ENCODE results near the gene MAMDC4. TPM values are rescaled to one million over a fixed set of nuclear protein-coding genes. Genes with fewer than 3 reads are reported as not detected.
"Not testable (repeated sequence)": the region's sequence is repeated elsewhere in the genome, so short reads cannot be mapped to it uniquely, and the experiment has no call there.

MAMDC4 gene
- total RNA-seq, 1 experiment from 2014 or later: 6.7 TPM

GRCh38 chr9:136880651-136881050, 28.5 kb downstream of the MAMDC4 start (continued):
- TF ChIP-seq ARID4B (CRISPR knock-in tag; IDR thresholded peaks at IDR 0.05; ENCODE audit: borderline replicate concordance): no peak

GRCh38 chr9:136881691-136882108, 29.6 kb downstream of the MAMDC4 start:
- POLR2A ChIA-PET: no interaction called here
- Mint-ChIP-seq H3K36me3 (no peaks in the 10 kb centered on the region), H3K27me3 (ENCODE audit: low read depth) (peaks cover 12% of the 10 kb centered on the region), H3K4me1 (peaks cover 2% of the 10 kb centered on the region; the same call in 1 of the 2 replicates), H3K4me3 (no peak overlapping the region), H3K27ac (no peak overlapping the region), H3K9me3 (no peaks in the 10 kb centered on the region)
- DNase-seq (ENCODE audit: low spot score) (no peak), ATAC-seq (no peak)
- TF ChIP-seq E2F1 (CRISPR knock-in tag; IDR thresholded peaks at IDR 0.05): no peak
- no peak for TF ChIP-seq ZNF138 (CRISPR knock-in tag; conservative IDR thresholded peaks at IDR 0.05)
- no peak for TF ChIP-seq CREB1 (CRISPR knock-in tag; IDR thresholded peaks at IDR 0.05)
- TF ChIP-seq CREM (CRISPR knock-in tag; IDR thresholded peaks at IDR 0.05): no peak
- TF ChIP-seq SMAD4 (CRISPR knock-in tag; IDR thresholded peaks at IDR 0.05): no peak
- no peak for TF ChIP-seq MYBL2 (CRISPR knock-in tag; IDR thresholded peaks at IDR 0.05)
- no peak for TF ChIP-seq ZNF416 (CRISPR knock-in tag; IDR thresholded peaks at IDR 0.05)
- no peak for TF ChIP-seq CBFB (CRISPR knock-in tag; IDR thresholded peaks at IDR 0.05; ENCODE audit: low read depth)
- TF ChIP-seq ATF3 (CRISPR knock-in tag; conservative IDR thresholded peaks at IDR 0.05): no peak
- CTCF ChIA-PET: interaction anchor here (0.7 to 1.3 kb wide), 4 partner anchors 36 to 186 kb away, joined by 3 to 6 read pairs (median 4); no protein-coding TSS in a partner anchor

- Mint-ChIP-seq H3K9me3 (no peaks in the 10 kb centered on the region), H3K27ac (no peak overlapping the region), H3K4me3 (no peak overlapping the region), H3K4me1 (peaks cover 7% of the 10 kb centered on the region), H3K27me3 (ENCODE audit: low read depth) (peaks cover 8% of the 10 kb centered on the region), H3K36me3 (no peaks in the 10 kb centered on the region)
- POLR2A ChIA-PET: no interaction called here
- TF ChIP-seq GABPB1 (CRISPR knock-in tag; IDR thresholded peaks at IDR 0.05) (peak; percentile 78), ARID4B (CRISPR knock-in tag; IDR thresholded peaks at IDR 0.05; ENCODE audit: borderline replicate concordance) (no peak), FOXK1 (CRISPR knock-in tag; IDR thresholded peaks at IDR 0.05) (no peak), FOXP1 (CRISPR knock-in tag; IDR thresholded peaks at IDR 0.05; ENCODE audit: borderline replicate concordance) (no peak)
- ATAC-seq (no peak), DNase-seq (ENCODE audit: low spot score) (no peak)
- CTCF ChIA-PET: interaction anchor here (0.7 to 1.3 kb wide), 4 partner anchors 36 to 186 kb away, joined by 3 to 6 read pairs (median 4); no protein-coding TSS in a partner anchor
Measured at GRCh38 chr9:136882109-136882946, 30.2 kb downstream of the MAMDC4 start.

GRCh38 chr9:136882947-136883283, 30.8 kb downstream of the MAMDC4 start:
- POLR2A ChIA-PET; H3K27me3 Mint-ChIP-seq (ENCODE audit: low read depth); H3K27ac Mint-ChIP-seq; H3K4me3 Mint-ChIP-seq; DNase-seq (ENCODE audit: low spot score); ATAC-seq; CTCF ChIA-PET; H3K9me3 Mint-ChIP-seq; H3K36me3 Mint-ChIP-seq; H3K4me1 Mint-ChIP-seq: not testable (repeated sequence)

- H3K27ac Mint-ChIP-seq; ATAC-seq; CTCF ChIA-PET; H3K4me1 Mint-ChIP-seq; H3K27me3 Mint-ChIP-seq (ENCODE audit: low read depth); POLR2A ChIA-PET; H3K9me3 Mint-ChIP-seq; H3K4me3 Mint-ChIP-seq; DNase-seq (ENCODE audit: low spot score); H3K36me3 Mint-ChIP-seq: not testable (repeated sequence)
Measured at GRCh38 chr9:136883670-136884069, 31.5 kb downstream of the MAMDC4 start.
